GM10266 (cell line): ENCODE measurements around the gene NWD2.

Source experiments
- DNase-seq: peaks from one replicate; pipeline ENCODE4 v3.0.0; 2012; ENCODE audit errors: extremely low spot score
- TF ChIP-seq, protein P1 (sequence below): IDR thresholded peaks from 2 replicates; pipeline ENCODE4 v1.5.1; 2012; ENCODE audit warnings: mild to moderate bottlenecking, low read depth; ENCODE audit not compliant: control insufficient read depth, insufficient read depth; ENCODE audit errors: missing control alignments

NWD2 gene

GRCh38 chr4:37467223-37467622, 222.7 kb downstream of the NWD2 start:
- TF ChIP-seq, protein P1, sequence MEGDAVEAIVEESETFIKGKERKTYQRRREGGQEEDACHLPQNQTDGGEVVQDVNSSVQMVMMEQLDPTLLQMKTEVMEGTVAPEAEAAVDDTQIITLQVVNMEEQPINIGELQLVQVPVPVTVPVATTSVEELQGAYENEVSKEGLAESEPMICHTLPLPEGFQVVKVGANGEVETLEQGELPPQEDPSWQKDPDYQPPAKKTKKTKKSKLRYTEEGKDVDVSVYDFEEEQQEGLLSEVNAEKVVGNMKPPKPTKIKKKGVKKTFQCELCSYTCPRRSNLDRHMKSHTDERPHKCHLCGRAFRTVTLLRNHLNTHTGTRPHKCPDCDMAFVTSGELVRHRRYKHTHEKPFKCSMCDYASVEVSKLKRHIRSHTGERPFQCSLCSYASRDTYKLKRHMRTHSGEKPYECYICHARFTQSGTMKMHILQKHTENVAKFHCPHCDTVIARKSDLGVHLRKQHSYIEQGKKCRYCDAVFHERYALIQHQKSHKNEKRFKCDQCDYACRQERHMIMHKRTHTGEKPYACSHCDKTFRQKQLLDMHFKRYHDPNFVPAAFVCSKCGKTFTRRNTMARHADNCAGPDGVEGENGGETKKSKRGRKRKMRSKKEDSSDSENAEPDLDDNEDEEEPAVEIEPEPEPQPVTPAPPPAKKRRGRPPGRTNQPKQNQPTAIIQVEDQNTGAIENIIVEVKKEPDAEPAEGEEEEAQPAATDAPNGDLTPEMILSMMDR, result no peak
- DNase-seq, result no peak

- TF ChIP-seq, protein P1, result no peak
- no peak for DNase-seq
Measured at GRCh38 chr4:37467824-37468223, 223.3 kb downstream of the NWD2 start.

DNA sequence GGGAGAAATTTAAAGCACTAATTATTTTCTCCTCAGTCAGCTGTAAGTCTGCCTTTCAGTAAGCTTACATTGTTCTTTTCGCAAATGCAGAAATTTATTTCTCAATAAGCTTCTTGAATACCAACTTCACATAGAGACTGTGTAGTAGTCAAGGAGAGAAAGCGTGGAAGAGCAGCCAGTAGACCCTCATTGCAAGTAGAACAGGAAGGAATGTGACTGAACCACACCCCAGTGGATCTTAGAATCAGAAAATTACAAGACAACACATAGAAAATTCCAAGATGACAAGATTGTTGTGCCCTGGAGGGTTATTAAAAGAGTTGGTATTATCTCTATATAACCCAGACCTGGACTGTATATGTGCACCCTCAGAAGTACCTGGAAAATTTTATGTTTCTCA, 224.7 kb downstream of the NWD2 start:
- DNase-seq, result no peak
- TF ChIP-seq, protein P1, result no peak

DNA sequence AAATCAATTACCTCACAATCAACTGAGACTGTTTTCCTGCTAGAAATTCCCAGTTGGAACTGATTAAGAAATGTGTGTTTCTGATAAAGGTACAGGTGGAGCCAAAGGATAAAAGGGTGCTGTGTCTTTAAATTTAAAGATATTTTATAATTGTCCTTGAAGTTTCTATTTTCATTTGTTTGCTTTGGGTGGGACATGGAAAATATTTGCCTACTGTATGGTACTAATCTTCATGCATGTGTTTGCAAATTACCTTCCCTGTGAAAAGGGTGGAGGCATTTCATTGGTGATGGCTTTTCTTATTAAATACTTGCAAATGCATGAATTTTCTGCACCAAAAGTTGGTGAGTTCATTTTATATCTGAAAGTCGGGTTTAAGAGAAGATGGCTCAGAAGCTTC, 225.7 kb downstream of the NWD2 start:
- TF ChIP-seq, protein P1, result no peak
- DNase-seq, result no peak

- DNase-seq, result no peak
- TF ChIP-seq, protein P1, result no peak
Measured at GRCh38 chr4:37471093-37471492, 226.6 kb downstream of the NWD2 start.

DNA sequence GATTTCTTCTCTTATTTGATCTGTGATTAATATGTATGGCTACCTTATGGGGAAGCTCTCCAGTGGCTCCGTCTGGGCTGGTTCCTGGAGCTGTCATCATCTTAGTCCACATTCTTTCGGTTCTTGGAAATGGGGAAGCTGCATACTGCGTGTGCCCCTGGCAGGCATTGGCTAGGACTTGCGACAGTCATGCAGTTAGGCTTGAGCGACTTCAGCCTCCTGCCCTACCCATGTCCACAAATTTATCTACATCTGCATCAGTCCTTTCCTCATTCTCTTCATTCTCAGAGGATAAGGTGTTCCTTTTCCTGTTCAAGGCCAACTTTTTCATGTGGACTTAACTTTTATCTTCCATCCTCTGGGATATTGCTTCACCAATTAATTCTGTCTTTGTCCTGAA, 227.4 kb downstream of the NWD2 start:
- TF ChIP-seq, protein P1, result no peak

GRCh38 chr4:37473807-37474206, 229.3 kb downstream of the NWD2 start:
- TF ChIP-seq, protein P1, result no peak
- DNase-seq, result no peak

More for the DNA sequence above, 227.4 kb downstream of the NWD2 start:
- DNase-seq, result no peak
